Keratinocyte (primary cell): ENCODE results near the gene FGGY. TPM values are rescaled to one million over a fixed set of nuclear protein-coding genes. Genes with fewer than 3 reads are reported as not detected.

Experiments
- DNase-seq: peaks from one replicate; pipeline ENCODE4 v3.0.0-alpha.2; 2011; ENCODE audit warnings: low read depth, missing footprints, low spot score
- FAIRE-seq: peaks from 2 replicates; lab custom pipeline; 2011; peaks lifted over from hg19 to GRCh38; lab: Jason Lieb, UNC
- H2AFZ ChIP-seq: 2 replicates; pipeline ENCODE4 v1.6.0; 2012; ENCODE audit warnings: low read length, control low read depth, inconsistent platforms; ENCODE audit not compliant: control insufficient read depth
- H3K27ac ChIP-seq: 2 replicates; pipeline ENCODE4 v1.5.1; 2011; ENCODE audit warnings: low read length; ENCODE audit not compliant: control insufficient read depth, insufficient read depth
- H3K27me3 ChIP-seq: 3 replicates; pipeline ENCODE4 v1.6.0; 2011; ENCODE audit warnings: low read length; ENCODE audit not compliant: control insufficient read depth, insufficient read depth; ENCODE audit errors: extremely low read depth
- H3K36me3 ChIP-seq, 2 experiments: 2 replicates in 1 of 2; 3 replicates in 1 of 2; pipeline ENCODE4 v1.5.1; 2011; ENCODE audit warnings: low read length in 2 of 2, mild to moderate bottlenecking in 1 of 2; ENCODE audit not compliant: control insufficient read depth in 2 of 2, insufficient read depth in 2 of 2; ENCODE audit errors: extremely low read depth in 1 of 2
- H3K4me1 ChIP-seq: 3 replicates; pipeline ENCODE4 v1.5.1; 2011; ENCODE audit warnings: low read length; ENCODE audit not compliant: control insufficient read depth, insufficient read depth; ENCODE audit errors: extremely low read depth
- H3K4me2 ChIP-seq: 3 replicates; pipeline ENCODE4 v1.6.0; 2011; ENCODE audit warnings: low read depth, low read length; ENCODE audit not compliant: control insufficient read depth, insufficient read depth; ENCODE audit errors: extremely low read depth
- H3K4me3 ChIP-seq, 3 experiments: fragments of 200-600 bp in 1 of 3; sonication (generic) in 1 of 3; 2 replicates in 2 of 3; 3 replicates in 1 of 3; pipeline ENCODE4 v1.5.1; 2011 to 2016; ENCODE audit warnings: low read length in 3 of 3, mild to moderate bottlenecking in 3 of 3, control low read depth in 2 of 3, inconsistent platforms in 1 of 3, low read depth in 1 of 3, mixed read lengths in 1 of 3, mixed run types in 1 of 3, moderate library complexity in 1 of 3; ENCODE audit not compliant: control insufficient read depth in 2 of 3, insufficient read depth in 2 of 3; ENCODE audit errors: extremely low read depth in 1 of 3
- H3K79me2 ChIP-seq: 2 replicates; pipeline ENCODE4 v1.6.0; 2012; ENCODE audit warnings: low read length; ENCODE audit not compliant: control insufficient read depth, insufficient read depth
- H3K9ac ChIP-seq: 3 replicates; pipeline ENCODE4 v1.6.0; 2011; ENCODE audit warnings: low read length; ENCODE audit not compliant: control insufficient read depth, insufficient read depth; ENCODE audit errors: extremely low read depth
- H3K9me1 ChIP-seq: 3 replicates; pipeline ENCODE4 v1.6.0; 2011; ENCODE audit warnings: low read length; ENCODE audit not compliant: control insufficient read depth, insufficient read depth; ENCODE audit errors: extremely low read depth
- H3K9me3 ChIP-seq: 2 replicates; pipeline ENCODE4 v1.5.1; 2012; ENCODE audit warnings: low read depth, low read length; ENCODE audit not compliant: control insufficient read depth
- H4K20me1 ChIP-seq: 3 replicates; pipeline ENCODE4 v1.6.0; 2011; ENCODE audit warnings: low read length; ENCODE audit not compliant: control insufficient read depth, insufficient read depth; ENCODE audit errors: extremely low read depth
- CTCF ChIP-seq, 3 experiments: IDR thresholded peaks in 1 of 3; conservative IDR thresholded peaks in 1 of 3; optimal IDR thresholded peaks in 1 of 3; 2 replicates in 2 of 3; 3 replicates in 1 of 3; pipeline versions ENCODE3 to v1.5.1; 2011; ENCODE audit warnings: low read length in 3 of 3, mild to moderate bottlenecking in 3 of 3, moderate library complexity in 2 of 3, control low read depth in 1 of 3, inconsistent platforms in 1 of 3; ENCODE audit not compliant: insufficient read depth in 2 of 3; ENCODE audit errors: extremely low read depth in 1 of 3
- EZH2 ChIP-seq: IDR thresholded peaks from one replicate; pipeline ENCODE4 v1.6.1; 2012; ENCODE audit warnings: inconsistent platforms, mild to moderate bottlenecking, low read length, moderate library complexity
- dilution Hi-C: fragments of 300-500 bp; cut with MboI; formaldehyde crosslinking; loops from one replicate; pipeline ENCODE4 v1.7.0; 2020; ENCODE audit warnings: low sequenced_read_pairs; ENCODE audit not compliant: extremely low pct_ligation_motif_present
- polyA plus RNA-seq, 5 experiments: library from polyadenylated mRNA; depleted of rRNA in 3 of 5; stranded (reverse) in 3 of 5; stranded (forward) in 1 of 5; unstranded in 1 of 5; fragments of >200 nt; gene quantifications; 1 replicate in 1 of 5; 2 replicates in 3 of 5; 3 replicates in 1 of 5; pipeline versions ENCODE4 v1.2.1 to v1.2.3, GENCODE V29; 2011 to 2012; ENCODE audit warnings: missing spikeins in 2 of 5, low read depth in 1 of 5, low replicate concordance in 1 of 5

The FGGY gene
- polyA plus RNA-seq, 1 donor (not counting 4 experiments of a cell fraction or from before 2014, with no cell fraction given) = 16.6 TPM

GRCh38 chr1:59512702-59513101, 215.8 kb downstream of the FGGY start:
- Histone ChIP-seq H3K27me3 (no peaks in the 10 kb centered on the region), H3K4me3 (no peak overlapping the region), H2AFZ (no peak overlapping the region), H3K4me1 (no peaks in the 10 kb centered on the region), H3K9ac (no peak overlapping the region), H4K20me1 (no peaks in the 10 kb centered on the region), H3K36me3 (no peaks in the 10 kb centered on the region), H3K79me2 (no peaks in the 10 kb centered on the region), H3K4me2 (no peak overlapping the region), H3K27ac (no peak overlapping the region), H3K9me1 (no peaks in the 10 kb centered on the region), H3K9me3 (no peaks in the 10 kb centered on the region)
- no peak for DNase-seq
- TF ChIP-seq CTCF (optimal IDR thresholded peaks at IDR 0.05 in 1 of 3, IDR thresholded peaks at IDR 0.05 in 1 of 3, conservative IDR thresholded peaks at IDR 0.05 in 1 of 3; ENCODE audit: extremely low read depth in 1 of 3, insufficient read depth in 2 of 3, low read length in 3 of 3) (no peak), EZH2 (no peak)
- no peak for FAIRE-seq
- dilution Hi-C loops = no loop called here

DNA sequence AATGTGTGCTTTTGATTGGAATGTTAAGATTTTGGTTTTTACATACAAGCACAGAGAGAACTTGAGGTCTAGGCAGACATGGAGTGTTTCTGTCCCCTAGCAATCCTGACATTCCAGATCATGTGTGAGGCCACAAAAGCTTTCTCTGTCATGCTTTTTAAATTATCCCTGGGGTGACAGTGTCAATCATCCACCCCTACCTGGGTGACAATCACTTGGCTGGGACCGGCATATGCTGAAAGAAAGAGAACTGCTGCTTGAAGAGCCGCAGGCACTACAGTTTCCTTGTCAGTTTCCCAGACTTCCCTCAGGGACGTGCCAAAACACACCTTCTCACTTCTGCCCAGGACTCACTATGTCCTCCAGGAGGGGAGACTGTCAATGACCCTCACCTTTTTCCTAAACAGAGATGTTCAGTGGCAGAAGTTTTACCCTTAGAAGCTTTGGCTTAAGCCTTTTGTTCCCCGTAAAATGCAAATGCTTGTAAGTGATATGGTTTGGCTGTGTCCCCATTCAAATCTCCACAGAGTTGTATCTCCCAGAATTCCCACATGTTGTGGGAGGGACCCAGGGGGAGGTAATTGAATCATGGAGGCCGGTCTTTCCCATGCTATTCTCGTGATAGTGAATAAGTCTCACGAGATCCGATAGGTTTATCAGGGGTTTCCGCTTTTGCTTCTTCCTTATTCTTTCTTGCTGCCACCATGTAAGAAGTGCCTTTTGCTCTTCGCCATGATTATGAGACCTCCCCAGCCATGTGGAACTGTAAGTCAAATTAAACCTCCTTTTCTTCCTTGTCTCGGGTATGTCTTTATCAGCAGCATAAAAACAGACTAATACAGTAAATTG, 217.4 kb downstream of the FGGY start:
- Histone ChIP-seq H3K9me3 (no peaks in the 10 kb centered on the region), H3K9me1 (no peaks in the 10 kb centered on the region), H3K79me2 (no peaks in the 10 kb centered on the region), H3K4me3 (no peak overlapping the region), H3K36me3 (no peaks in the 10 kb centered on the region), H3K4me2 (no peak overlapping the region), H2AFZ (no peak overlapping the region), H3K27ac (no peak overlapping the region), H3K9ac (no peak overlapping the region), H3K4me1 (no peaks in the 10 kb centered on the region), H3K27me3 (no peaks in the 10 kb centered on the region), H4K20me1 (no peaks in the 10 kb centered on the region)
- TF ChIP-seq EZH2 (no peak), CTCF (optimal IDR thresholded peaks at IDR 0.05 in 1 of 3, IDR thresholded peaks at IDR 0.05 in 1 of 3, conservative IDR thresholded peaks at IDR 0.05 in 1 of 3; ENCODE audit: extremely low read depth in 1 of 3, insufficient read depth in 2 of 3, low read length in 3 of 3) (no peak)
- DNase-seq (no peak), FAIRE-seq (no peak)
- dilution Hi-C loops = no loop called here
